Measurements from ENCODE around the gene PCIF1. TPM values are rescaled to one million over a fixed set of nuclear protein-coding genes. Genes with fewer than 3 reads are reported as not detected.
A peak's percentile ranks its signal among the peaks of the same experiment; 100 is the strongest.
"Not testable (repeated sequence)": the region's sequence is repeated elsewhere in the genome, so short reads cannot be mapped to it uniquely, and the experiment has no call there.

Gene PCIF1
- total RNA-seq, 1 donor, result 12.7 TPM

DNA sequence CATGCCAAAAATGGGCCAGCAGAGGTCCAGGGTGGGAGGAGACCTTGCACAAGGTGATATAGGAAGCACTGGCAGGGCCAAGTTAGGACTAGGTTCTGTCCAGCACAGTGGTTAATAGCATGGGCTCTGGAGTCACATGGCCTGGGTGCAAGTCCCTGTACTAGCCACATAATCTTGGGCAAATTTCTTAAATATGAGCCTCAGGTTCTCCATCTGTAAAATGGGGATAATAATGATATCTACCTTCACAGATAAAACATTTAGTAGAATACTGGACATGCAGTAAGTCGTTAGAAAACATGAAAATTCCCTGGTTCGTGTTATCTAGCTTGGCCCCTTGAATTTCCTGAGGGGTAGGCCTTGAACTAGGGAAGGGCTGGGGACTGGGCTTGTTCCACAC is 37.2 kb upstream of the PCIF1 start:
- H3K79me2 ChIP-seq (ENCODE audit: insufficient read depth, low read length), result peaks cover 15% of the 10 kb centered on the region
- H3K4me3 ChIP-seq (ENCODE audit: insufficient read depth, low read length), result no peak overlapping the region
- no peaks in the 10 kb centered on the region for H3K9me3 ChIP-seq (ENCODE audit: low read depth, low read length)
- peaks cover 5% of the 10 kb centered on the region for H3K4me1 ChIP-seq (ENCODE audit: insufficient read depth, low read length)
- H3K36me3 ChIP-seq (ENCODE audit: insufficient read depth, low read length), result peaks cover 55% of the 10 kb centered on the region
- no peaks in the 10 kb centered on the region for H3K27me3 ChIP-seq (ENCODE audit: insufficient read depth, low read length)
- TF ChIP-seq, protein P1, sequence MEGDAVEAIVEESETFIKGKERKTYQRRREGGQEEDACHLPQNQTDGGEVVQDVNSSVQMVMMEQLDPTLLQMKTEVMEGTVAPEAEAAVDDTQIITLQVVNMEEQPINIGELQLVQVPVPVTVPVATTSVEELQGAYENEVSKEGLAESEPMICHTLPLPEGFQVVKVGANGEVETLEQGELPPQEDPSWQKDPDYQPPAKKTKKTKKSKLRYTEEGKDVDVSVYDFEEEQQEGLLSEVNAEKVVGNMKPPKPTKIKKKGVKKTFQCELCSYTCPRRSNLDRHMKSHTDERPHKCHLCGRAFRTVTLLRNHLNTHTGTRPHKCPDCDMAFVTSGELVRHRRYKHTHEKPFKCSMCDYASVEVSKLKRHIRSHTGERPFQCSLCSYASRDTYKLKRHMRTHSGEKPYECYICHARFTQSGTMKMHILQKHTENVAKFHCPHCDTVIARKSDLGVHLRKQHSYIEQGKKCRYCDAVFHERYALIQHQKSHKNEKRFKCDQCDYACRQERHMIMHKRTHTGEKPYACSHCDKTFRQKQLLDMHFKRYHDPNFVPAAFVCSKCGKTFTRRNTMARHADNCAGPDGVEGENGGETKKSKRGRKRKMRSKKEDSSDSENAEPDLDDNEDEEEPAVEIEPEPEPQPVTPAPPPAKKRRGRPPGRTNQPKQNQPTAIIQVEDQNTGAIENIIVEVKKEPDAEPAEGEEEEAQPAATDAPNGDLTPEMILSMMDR (IDR thresholded peaks at IDR 0.05; ENCODE audit: extremely low read depth, low read depth, low read length), result no peak
- no peak overlapping the region for H2AFZ ChIP-seq (ENCODE audit: low read length)
- H3K4me2 ChIP-seq (ENCODE audit: insufficient read depth, low read length), result no peak overlapping the region
- no peak for DNase-seq (ENCODE audit: insufficient read length, low spot score, missing footprints)
- H4K20me1 ChIP-seq (ENCODE audit: insufficient read depth, low read length), result peaks cover 18% of the 10 kb centered on the region
- no peak overlapping the region for H3K27ac ChIP-seq (ENCODE audit: low read depth, low read length)

GRCh38 chr20:45897692-45898091 is 36.8 kb upstream of the PCIF1 start:
- no peak overlapping the region for H2AFZ ChIP-seq (ENCODE audit: low read length)
- DNase-seq (ENCODE audit: insufficient read length, low spot score, missing footprints), result peak; percentile 73
- H3K27ac ChIP-seq (ENCODE audit: low read depth, low read length), result no peak overlapping the region
- no peak overlapping the region for H3K4me2 ChIP-seq (ENCODE audit: insufficient read depth, low read length)
- no peaks in the 10 kb centered on the region for H3K27me3 ChIP-seq (ENCODE audit: insufficient read depth, low read length)
- H4K20me1 ChIP-seq (ENCODE audit: insufficient read depth, low read length), result peaks cover 14% of the 10 kb centered on the region
- peaks cover 11% of the 10 kb centered on the region for H3K79me2 ChIP-seq (ENCODE audit: insufficient read depth, low read length)
- H3K4me3 ChIP-seq (ENCODE audit: insufficient read depth, low read length), result no peak overlapping the region
- peaks cover under 1% of the 10 kb centered on the region for H3K4me1 ChIP-seq (ENCODE audit: insufficient read depth, low read length)
- TF ChIP-seq, protein P1 (IDR thresholded peaks at IDR 0.05; ENCODE audit: extremely low read depth, low read depth, low read length), result no peak
- peaks cover 53% of the 10 kb centered on the region for H3K36me3 ChIP-seq (ENCODE audit: insufficient read depth, low read length)
- no peaks in the 10 kb centered on the region for H3K9me3 ChIP-seq (ENCODE audit: low read depth, low read length)

DNA sequence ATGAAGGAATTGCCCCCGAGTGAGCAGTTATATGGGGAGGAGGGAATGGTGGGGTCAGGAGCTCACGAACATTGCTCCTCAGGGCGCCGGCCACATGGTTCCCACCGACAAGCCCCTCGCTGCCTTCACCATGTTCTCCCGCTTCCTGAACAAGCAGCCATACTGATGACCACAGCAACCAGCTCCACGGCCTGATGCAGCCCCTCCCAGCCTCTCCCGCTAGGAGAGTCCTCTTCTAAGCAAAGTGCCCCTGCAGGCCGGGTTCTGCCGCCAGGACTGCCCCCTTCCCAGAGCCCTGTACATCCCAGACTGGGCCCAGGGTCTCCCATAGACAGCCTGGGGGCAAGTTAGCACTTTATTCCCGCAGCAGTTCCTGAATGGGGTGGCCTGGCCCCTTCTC is 36.2 kb upstream of the PCIF1 start:
- Histone ChIP-seq H3K4me1 (ENCODE audit: insufficient read depth, low read length) (no peaks in the 10 kb centered on the region), H3K9me3 (ENCODE audit: low read depth, low read length) (no peaks in the 10 kb centered on the region), H3K27ac (ENCODE audit: low read depth, low read length) (no peak overlapping the region), H3K27me3 (ENCODE audit: insufficient read depth, low read length) (no peaks in the 10 kb centered on the region), H3K36me3 (ENCODE audit: insufficient read depth, low read length) (peaks cover 47% of the 10 kb centered on the region), H3K4me2 (ENCODE audit: insufficient read depth, low read length) (no peak overlapping the region), H3K79me2 (ENCODE audit: insufficient read depth, low read length) (peaks cover 5% of the 10 kb centered on the region), H2AFZ (ENCODE audit: low read length) (no peak overlapping the region), H4K20me1 (ENCODE audit: insufficient read depth, low read length) (peaks cover 8% of the 10 kb centered on the region), H3K4me3 (ENCODE audit: insufficient read depth, low read length) (no peak overlapping the region)
- TF ChIP-seq, protein P1 (IDR thresholded peaks at IDR 0.05; ENCODE audit: extremely low read depth, low read depth, low read length), result no peak
- DNase-seq (ENCODE audit: insufficient read length, low spot score, missing footprints), result peak; percentile 9

DNA sequence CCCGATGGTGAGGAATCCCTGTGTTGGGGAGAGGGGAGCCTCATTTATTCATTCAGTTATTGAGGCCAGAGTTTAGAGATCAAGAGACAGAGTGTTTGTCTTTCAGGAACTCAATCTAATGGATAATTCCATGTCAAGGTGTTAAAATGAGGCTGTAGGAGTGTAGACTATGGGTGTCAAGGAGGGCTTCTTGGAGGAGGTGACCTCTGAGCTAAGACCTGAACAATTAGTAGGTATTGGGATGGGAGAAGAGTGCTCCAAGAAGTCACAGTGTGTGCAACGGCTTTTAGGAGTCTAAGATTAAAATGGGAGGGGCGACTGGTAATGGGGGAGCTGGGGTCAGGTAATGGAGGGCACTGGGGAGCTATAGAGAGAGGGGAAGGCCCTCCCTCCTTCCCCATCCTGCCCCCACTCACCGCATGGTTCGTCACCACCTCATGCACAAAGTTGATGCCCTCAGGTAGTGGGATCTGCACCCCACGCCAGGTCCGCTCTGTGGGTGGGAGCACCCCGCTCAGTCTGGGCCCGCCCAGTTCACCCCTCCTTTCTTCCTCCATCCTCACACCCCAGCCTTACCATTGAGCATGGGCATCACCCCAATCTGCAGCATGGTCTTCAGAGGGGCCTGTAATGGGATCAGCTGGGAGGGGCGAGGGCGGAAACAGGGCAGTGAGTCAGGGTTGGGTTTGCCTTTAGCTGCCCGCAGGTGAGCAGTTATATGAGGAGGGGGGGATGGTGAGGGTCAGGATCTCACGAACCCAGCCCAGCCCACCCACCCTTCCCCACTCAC is 35.2 kb upstream of the PCIF1 start:
- Histone ChIP-seq H3K79me2 (ENCODE audit: insufficient read depth, low read length) (peaks cover 5% of the 10 kb centered on the region), H3K4me1 (ENCODE audit: insufficient read depth, low read length) (no peaks in the 10 kb centered on the region), H3K9me3 (ENCODE audit: low read depth, low read length) (no peaks in the 10 kb centered on the region), H3K27me3 (ENCODE audit: insufficient read depth, low read length) (no peaks in the 10 kb centered on the region), H3K27ac (ENCODE audit: low read depth, low read length) (no peak overlapping the region), H3K4me2 (ENCODE audit: insufficient read depth, low read length) (no peak overlapping the region), H4K20me1 (ENCODE audit: insufficient read depth, low read length) (peaks cover 8% of the 10 kb centered on the region), H3K4me3 (ENCODE audit: insufficient read depth, low read length) (no peak overlapping the region), H2AFZ (ENCODE audit: low read length) (no peak overlapping the region), H3K36me3 (ENCODE audit: insufficient read depth, low read length) (peaks cover 40% of the 10 kb centered on the region)
- TF ChIP-seq, protein P1 (IDR thresholded peaks at IDR 0.05; ENCODE audit: extremely low read depth, low read depth, low read length), result no peak
- DNase-seq (ENCODE audit: insufficient read length, low spot score, missing footprints), result peak; percentile 27

DNA sequence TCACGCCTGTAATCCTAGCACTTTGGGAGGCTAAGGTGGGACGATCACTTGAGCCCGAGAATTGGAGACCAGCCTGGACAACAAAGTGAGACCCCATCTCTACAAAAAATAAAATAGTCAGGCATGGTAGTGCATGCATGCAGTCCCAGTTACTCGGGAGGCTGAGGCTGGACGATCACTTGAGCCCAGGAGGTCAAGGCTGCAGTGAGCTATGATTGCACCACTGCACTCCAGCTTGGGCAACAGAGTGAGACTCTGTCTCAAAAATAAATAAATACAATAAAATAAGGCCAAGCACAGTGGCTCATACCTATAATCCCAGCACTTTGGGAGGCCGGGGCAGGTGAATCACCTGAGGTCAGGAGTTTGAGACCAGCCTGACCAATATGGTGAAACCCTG is 33.2 kb upstream of the PCIF1 start:
- Histone ChIP-seq H3K4me1 (ENCODE audit: insufficient read depth, low read length) (peaks cover 11% of the 10 kb centered on the region), H3K36me3 (ENCODE audit: insufficient read depth, low read length) (peaks cover 21% of the 10 kb centered on the region)
- not testable (repeated sequence) for H3K9me3 ChIP-seq (ENCODE audit: low read depth, low read length); H3K4me3 ChIP-seq (ENCODE audit: insufficient read depth, low read length); H3K27me3 ChIP-seq (ENCODE audit: insufficient read depth, low read length); H3K4me2 ChIP-seq (ENCODE audit: insufficient read depth, low read length); H3K79me2 ChIP-seq (ENCODE audit: insufficient read depth, low read length); DNase-seq (ENCODE audit: insufficient read length, low spot score, missing footprints); H3K27ac ChIP-seq (ENCODE audit: low read depth, low read length); H2AFZ ChIP-seq (ENCODE audit: low read length); H4K20me1 ChIP-seq (ENCODE audit: insufficient read depth, low read length)
